ENCODE data around the gene FAM240B.

The FAM240B gene

DNA sequence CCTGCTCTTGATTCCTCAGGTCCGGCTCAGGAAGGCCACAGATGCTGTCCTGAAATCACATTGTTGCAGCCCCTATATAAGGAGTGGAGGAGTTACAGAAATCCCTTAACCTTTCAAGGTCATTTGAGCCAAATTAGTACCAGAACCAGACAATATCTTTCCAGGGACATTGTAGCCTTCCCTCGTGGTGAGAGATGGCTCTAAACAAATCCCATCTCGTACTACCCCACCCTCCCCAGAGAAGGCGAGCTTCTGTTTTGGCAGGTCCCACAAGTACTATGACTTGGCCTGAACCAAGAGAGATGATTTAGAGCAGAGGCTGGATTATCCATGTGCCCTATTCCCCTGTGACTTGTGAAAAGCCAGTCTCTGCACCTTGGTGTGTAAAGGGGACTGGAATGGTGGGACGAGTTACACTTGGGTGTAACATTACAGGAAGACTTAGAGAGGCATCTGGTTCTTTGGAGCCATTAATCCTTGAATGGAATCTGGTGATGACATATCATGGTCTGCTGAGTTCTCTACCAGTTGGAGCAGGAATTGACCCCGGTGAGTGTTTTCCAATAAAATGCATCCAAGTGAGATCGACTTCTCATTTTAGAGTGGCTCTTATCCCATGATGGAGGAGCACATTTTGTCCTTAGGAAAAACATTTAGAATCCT is at the start of gene FAM240B:
FAM240B (minus strand) TSS at position 51 of the 663 bp plus-strand sequence. CDS start 16,134 bp downstream, outside the sequence.
- H3K27ac ChIP-seq: no peak within 1 kb of the TSS
- DNase-seq (ENCODE audit: low read depth, low spot score): no peak

DNA sequence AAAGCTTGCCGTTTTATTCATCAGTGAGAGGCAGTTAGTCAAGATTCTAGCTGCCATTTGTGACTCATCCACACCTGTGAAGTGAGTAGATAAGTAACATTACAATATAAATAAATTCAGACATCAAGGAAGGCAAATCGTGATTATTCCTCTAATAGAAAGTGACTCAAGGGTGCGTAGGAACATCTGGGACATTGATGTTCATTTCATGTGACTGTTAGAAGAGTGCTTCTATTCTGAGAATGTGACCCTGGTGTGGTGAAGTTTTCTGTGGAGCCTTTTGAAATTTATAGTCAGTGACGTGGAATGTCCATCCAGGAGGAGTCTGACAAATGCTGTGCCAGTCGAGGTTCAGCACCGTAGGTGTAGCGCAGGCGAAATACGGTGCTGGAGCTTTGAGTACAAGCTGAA is 48.4 kb upstream of the FAM240B start:
- DNase-seq (ENCODE audit: low read depth, low spot score): no peak
- H3K27ac ChIP-seq: no peak overlapping the region

DNA sequence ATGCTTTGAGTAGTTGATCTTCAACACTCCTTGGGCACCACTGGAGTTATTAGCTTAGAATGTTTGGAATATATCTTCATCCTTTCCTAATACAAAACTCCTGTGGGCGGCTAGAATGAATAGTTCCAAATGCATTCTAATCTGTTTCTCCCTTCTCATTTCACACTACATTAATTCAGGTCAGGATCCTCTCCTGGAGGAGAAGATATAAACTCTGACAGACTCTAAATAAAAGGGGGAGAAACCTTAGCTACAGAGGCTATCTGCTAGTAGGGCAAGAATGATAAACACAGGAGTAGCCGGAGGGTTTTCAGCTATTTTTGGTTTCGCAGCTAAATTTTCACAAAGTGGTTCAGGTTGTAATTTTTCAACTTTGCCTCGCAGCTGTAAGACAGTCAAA is 45.2 kb upstream of the FAM240B start:
- DNase-seq (ENCODE audit: low read depth, low spot score): no peak
- H3K27ac ChIP-seq: no peak overlapping the region

DNA sequence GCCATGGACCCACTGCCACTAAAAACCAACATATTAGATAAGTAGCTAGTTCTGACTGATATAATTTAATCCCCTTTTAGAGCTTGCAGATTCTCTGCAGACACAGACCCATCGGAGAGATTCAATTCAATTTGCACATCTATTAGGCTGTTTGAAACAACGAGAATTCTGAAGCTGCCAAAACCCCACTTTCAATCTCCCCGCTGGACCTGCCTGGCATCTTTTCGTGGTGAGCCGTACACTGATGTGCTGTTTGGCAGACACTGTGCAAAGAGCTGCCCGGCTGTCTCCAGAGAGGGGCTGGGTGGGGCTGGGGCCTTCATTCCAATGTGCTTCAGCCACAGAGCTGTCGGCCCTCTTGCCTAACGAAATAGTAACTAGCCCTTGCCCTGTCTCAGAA is 42.1 kb upstream of the FAM240B start:
- DNase-seq (ENCODE audit: low read depth, low spot score): no peak
- H3K27ac ChIP-seq: no peak overlapping the region

DNA sequence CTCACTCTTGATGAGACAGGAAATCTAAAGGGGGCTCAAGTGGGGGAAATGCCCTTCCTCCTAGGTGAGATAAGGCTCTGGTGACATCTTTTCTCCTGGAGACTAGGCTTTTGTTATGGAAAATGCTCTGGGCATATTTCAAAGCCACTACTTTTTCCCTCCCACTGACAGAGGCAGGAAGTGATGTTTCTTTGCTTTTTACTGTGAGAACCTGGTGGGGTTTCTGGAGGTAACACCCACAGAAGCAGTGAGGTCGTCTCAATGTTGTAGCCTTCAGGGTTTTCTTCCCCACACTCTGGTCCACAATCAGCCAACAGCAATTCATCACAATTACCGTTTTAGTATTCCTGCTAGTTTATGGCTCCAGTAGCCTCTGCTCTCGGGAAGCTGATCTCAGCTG is 41.4 kb upstream of the FAM240B start:
- no peak for DNase-seq (ENCODE audit: low read depth, low spot score)
- H3K27ac ChIP-seq: no peak overlapping the region

DNA sequence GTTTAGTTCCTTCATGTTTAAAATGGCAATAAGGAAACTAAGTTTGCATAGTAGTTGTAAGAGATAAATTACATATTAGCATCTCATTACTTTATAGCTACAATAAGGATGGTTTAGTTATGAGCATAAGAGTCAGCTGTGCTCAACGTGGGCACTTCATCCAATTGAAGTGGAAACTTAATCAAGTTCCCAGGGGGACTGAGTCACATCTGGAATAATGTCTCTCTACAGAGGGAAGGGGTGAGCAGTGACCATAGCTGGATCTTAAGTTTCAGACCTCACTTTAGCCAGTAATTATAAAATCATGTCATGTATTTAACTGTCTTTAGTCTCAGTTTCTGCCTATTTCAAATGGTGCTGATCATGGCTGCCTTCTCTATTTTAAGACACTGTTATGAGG is 36.8 kb upstream of the FAM240B start:
- no peak for DNase-seq (ENCODE audit: low read depth, low spot score)
- H3K27ac ChIP-seq: no peak overlapping the region

DNA sequence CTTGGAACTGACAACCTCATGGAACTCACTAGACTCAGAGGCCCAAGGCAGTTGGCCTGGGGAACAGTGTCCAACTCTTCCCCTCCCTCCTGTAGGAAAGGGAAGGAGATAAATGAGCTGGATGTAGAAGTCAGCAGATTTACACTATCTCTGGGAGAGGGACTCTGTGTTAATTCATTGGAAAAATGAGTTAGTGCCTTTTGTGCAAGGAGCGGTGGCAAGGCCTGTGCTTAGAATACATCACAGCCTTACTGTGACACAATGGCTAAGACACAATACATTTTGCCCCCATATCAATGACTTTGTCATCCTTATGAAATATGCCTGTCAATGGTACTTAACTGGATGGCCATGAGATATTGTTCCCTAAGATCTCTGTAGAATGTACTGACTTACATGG is 28.0 kb upstream of the FAM240B start:
- H3K27ac ChIP-seq: no peak overlapping the region
- DNase-seq (ENCODE audit: low read depth, low spot score): no peak

DNA sequence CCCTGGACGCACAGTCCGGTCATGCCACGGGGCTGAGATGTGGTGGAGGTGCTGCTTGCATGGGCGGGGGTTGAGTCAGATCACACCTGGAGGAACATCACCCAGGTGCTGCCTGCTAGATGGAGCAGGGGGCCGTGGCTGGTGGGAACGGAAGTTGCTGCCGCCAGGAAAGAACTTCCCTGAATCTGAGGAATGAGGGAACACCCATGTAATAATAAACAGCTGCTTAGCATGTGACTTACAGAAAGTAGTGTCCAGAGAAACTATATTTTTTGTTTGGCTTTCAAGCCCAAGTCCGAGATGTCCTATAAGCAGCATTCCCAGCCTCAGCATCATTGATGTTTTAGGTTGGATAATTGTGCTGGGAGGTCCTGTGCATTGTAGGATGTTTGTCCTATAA is 27.1 kb upstream of the FAM240B start:
- H3K27ac ChIP-seq: no peak overlapping the region
- no peak for DNase-seq (ENCODE audit: low read depth, low spot score)

DNA sequence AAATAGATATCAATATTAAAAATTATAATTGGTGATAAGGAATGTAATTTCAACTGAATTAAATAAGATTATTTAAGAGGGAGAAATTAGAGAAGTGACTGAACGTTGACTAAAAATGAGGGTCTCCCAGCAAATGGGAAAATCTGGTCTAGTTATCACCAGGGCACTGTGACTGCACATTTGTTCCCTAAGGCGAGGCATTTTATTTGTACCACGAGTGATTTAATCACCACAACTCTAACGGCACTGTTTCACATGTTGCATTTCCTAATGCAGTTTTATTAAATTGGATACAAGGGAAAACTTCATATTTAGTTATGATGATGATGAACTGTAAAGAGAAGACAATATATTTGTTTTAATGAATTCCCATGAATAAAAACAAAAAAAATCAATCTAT is 26.4 kb upstream of the FAM240B start:
- DNase-seq (ENCODE audit: low read depth, low spot score): no peak
- no peak overlapping the region for H3K27ac ChIP-seq

DNA sequence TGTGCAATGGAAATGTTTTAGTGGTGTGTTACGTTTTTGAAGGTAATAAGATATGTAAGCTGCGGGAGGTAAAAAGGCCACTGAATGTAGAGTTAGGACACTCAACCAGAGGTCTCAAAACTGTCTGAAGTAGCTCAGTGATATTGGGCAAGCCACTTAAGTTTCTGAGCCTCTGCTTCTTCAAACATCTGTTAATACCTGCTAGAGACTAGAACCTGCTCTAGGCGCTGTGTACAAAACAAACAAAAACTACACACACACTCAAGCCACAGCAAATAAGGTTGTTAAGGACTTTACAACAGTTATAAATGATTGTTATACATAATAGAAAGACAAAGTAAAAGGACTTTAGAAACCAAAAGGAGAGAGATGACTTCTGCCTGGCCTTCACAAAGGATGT is 24.6 kb upstream of the FAM240B start:
- no peak overlapping the region for H3K27ac ChIP-seq
- no peak for DNase-seq (ENCODE audit: low read depth, low spot score)

DNA sequence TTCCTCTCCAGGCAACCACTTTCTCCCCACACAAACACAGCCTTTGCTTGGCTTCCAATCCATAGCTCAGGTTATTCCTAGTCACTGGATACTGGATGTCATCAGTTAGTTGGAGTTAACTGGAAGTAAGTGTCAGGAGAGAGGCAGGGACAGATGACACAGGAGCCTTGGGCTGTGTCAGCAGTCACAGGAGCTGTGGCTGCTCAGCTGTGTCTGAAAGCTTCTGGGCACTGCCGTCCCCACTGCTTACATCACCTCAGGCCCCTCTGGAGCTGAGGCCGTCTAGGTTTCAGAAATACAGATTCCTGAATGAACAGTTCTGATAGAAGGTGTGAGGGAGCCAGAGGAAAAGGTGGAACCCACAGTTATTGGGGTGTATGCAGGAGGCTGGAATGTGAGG is 17.3 kb upstream of the FAM240B start:
- no peak overlapping the region for H3K27ac ChIP-seq
- no peak for DNase-seq (ENCODE audit: low read depth, low spot score)

DNA sequence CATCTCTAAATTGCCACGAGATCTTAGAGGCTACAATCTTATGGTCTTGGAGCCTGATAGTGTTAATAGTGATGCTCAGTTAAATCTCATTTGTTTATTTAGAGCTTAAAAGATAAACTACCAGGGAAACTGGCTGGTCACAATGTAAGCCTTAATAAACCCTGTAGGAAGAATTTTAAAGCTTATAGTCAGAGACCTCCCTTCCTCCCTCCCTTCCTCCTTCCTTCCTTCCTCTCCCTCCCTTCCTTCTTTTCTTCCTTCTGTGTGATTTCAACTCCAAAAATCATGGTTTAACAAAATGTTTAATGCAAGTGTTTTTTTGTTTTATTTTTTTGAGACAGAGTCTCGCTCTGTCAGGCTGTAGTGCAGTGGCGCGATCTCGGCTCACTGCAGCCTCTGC is 14.9 kb upstream of the FAM240B start:
- no peak for DNase-seq (ENCODE audit: low read depth, low spot score)
- no peak overlapping the region for H3K27ac ChIP-seq

DNA sequence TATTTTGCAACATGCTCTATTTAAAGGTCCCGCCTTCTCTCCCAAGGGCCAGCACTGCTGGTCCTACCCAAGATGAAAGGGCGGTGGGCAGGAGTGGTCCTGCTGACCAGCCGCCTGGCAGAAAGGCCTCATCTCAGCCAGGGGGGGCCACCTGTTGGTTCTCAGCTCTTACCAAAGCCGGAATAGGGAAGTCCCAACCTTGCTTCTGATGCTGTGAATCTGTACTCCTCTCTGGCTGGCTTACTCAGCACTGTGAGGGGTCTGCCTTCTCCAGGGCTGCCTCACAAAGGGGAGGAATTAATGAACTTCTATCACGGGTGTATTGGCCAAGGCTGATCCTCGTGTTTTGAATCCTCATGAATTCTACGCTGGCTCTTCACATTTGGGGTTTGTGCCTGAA is 13.6 kb upstream of the FAM240B start:
- no peak for DNase-seq (ENCODE audit: low read depth, low spot score)
- H3K27ac ChIP-seq: no peak overlapping the region

DNA sequence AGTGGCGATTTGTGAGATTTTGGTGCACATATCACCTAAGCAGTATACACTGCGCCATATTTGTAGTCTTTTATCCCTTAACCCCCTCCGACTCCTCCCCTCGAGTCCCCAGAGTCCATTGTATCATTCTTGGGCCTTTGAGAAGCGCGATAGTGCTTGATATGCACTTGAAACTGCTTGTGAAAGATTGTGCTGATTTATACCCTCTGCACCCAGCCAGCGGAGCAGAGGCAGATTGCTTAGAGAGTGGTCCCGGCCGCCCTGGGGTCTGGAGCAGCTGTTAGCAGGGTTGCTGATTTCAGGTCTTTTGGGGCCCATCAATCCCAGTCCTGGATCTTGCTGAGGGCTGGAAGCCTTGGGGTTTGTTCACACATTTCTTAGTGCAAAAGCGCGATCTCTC is 13.0 kb upstream of the FAM240B start:
- DNase-seq (ENCODE audit: low read depth, low spot score): no peak
- no peak overlapping the region for H3K27ac ChIP-seq

DNA sequence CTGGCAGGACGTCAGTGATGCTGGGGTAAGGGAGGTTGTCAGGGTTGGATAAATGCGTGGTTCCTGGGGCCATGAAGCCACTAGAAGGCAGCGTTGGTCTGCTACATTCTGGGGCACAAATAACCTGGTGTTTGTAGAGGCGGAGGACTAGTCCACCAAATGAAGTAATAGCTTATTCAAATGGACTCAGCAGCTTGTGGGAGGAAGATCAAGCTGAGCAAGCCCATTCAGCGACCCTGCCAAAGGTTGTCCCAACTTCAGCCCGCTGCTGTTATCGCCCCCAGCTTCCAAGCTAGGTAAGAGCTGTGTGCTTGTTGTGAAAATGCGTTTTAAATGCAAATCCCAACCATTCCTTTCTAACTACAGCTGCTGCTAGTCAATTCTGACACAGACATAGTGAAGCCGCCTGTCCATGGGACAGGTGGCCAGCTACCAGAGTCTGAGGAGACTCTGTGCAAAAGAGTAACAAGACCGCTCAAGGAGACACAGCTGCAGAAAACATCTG is 7.6 kb upstream of the FAM240B start:
- no peak overlapping the region for H3K27ac ChIP-seq
- peak; percentile 18 for DNase-seq (ENCODE audit: low read depth, low spot score)

DNA sequence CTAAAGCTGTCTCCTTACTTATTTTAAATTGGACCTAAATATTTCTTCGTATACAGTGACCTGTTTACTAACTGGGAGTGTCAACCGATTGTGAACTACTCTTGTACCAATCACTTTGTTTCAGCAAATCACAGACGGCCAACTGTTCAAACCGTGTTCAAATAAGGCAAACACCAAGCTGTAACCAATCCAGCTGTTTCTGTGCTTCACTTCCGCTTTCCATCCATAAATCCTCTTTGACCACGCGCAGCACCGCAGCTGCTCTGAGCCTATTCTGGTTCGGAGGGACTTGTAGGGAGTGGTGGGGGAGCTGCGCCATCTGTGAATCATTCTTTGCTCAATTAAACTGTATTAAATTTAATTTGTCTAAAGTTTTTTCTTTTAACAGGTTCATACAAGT is 4.8 kb upstream of the FAM240B start:
- no peak overlapping the region for H3K27ac ChIP-seq
- DNase-seq (ENCODE audit: low read depth, low spot score): no peak

DNA sequence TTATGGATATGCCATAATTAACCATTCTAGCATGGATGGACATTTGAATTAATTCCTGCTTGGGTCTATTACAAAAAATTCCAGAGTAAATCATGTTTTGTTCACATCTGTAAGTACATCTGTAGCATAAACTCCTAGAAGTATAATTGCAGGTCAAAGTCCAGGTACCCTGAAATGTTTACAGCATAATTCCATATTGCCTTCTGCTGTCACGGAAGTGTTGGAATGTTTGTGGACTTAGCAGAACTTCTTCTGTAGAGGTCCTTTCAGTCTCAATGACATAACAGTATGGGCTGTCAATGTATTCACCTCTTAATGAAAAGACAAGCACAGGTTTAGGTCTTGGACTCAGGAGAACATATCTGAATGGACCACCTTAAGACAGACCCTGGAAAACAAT is 1.8 kb downstream of the FAM240B start:
- H3K27ac ChIP-seq: no peak overlapping the region
- DNase-seq (ENCODE audit: low read depth, low spot score): no peak

DNA sequence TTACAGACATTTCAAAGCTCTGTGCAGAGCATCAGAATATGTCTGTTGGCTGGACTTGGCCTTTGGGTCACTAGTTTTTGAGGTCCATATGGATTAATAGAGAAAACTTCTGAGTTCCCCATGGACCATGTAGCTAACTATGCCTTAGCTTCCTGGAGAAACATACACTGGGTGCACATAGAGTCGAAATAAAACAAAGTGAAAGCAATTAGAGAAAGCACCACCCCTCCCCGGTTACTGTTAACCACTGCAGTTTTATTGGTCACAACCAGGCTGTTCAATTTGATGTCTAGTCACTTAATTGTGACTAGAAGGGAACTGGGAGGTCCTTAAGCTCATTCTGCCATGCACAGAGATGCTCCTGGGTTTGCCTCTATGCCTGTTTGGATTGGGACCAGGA is 4.2 kb downstream of the FAM240B start:
- no peak overlapping the region for H3K27ac ChIP-seq
- DNase-seq (ENCODE audit: low read depth, low spot score): no peak

DNA sequence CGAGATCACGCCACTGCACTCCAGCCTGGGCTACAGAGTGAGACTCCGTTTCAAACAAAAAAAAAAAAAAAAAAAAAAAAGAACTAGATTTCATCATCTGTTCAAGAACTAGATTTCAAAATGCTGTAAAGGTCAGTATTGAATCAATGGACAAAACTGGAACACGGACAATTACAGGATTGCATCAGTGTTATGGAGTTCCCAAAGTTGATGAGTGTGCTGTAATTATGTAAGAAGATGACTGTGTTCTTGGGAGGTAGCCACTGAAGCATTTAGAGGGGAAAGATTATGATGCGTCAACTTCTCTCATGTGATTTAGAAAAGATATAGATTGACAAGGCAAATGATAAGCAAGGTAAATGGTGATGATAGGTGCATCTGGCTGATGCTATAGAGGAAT is 6.5 kb downstream of the FAM240B start:
- peak; percentile 27 for DNase-seq (ENCODE audit: low read depth, low spot score)
- no peak overlapping the region for H3K27ac ChIP-seq

DNA sequence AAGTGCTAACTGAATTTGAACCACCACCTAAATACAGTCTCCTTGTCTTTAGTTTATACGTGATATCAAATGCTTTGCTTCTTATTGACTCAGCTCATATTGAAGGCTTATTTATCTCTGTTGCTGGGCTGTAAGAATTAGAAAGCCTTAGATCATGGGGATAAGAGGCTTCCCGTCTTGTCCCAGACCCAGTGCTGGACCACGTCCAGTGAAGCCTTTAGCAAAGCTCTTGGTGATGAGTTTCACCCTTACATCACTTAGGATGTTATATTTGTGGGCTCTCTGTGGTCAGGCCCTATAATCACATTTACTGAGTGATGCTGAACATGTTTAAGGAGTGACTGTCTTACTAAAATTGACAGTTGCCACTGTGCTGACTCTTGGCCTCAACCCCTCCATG is 11.2 kb downstream of the FAM240B start:
- no peak overlapping the region for H3K27ac ChIP-seq
- no peak for DNase-seq (ENCODE audit: low read depth, low spot score)

DNA sequence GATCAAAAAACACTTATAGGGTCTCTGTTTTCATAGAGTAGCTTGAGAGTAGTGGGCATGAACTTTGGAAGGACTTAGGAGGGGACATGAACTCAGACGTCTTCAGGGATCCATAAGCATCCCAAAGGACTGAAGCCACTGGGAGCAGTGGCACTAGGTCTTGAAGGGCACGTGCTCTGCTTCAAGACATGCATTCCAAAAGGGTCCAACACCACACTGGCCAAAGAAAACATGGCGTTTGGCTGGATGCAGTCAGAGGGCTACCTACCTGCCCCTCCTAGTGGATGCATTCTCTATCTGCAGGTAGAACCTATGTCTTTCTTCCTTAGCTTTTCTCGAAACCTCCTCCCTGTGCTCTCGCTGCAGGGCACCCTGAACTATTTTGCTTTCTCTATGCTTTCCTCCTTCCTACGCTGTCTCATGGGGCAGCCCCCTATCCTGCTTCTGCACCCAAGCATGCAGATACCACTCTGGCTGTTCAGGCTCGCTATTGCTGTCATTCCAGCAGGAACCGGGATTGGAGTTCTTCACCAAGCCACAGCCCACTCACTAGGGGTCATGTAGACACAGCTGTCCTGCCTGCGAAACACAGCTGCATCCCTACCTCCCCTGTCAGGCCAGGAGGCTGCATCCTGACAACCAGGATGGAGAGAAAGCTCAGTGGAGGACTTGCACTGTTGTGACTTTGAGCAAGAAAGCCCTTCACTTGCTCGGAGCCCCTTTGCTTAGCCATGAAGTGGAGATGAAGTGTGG is 11.9 kb downstream of the FAM240B start:
- DNase-seq (ENCODE audit: low read depth, low spot score): no peak
- no peak overlapping the region for H3K27ac ChIP-seq

DNA sequence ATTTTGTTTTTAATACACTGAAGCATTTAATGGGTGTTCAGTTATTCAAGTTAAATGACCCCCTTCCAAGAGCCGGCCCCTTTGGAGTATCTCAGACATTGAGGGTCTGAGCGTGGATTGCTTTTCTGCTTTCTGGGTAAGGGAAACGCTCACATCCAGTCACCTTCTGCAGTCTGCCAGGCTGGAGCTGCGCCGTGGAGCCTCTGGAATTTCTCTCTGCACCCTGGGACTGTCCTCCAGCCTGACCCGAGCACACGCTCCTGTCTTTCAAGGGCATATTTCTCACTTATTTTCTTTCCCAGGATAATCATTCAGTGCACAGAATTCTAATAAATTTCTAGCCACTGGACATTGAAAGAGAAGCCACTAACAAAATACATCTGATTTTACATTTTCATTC is 13.4 kb downstream of the FAM240B start:
- no peak for DNase-seq (ENCODE audit: low read depth, low spot score)
- H3K27ac ChIP-seq: no peak overlapping the region

Data from epithelial cell of prostate (primary cell).